Ovary (tissue), 9 donors: ENCODE data around the gene ST6GALNAC2. TPM values are rescaled to one million over a fixed set of nuclear protein-coding genes. Genes with fewer than 3 reads are reported as not detected.

Experiments used
- DNase-seq, 5 donors: peaks; one replicate each; pipeline ENCODE4 v3.0.0-alpha.2; 2019 to 2020
- H3K27ac ChIP-seq, 2 donors: fragments of 200-600 bp; one replicate each; pipeline versions ENCODE4 v1.5.1 to v1.8.0; 2019 to 2022
- H3K27me3 ChIP-seq: fragments of 200-600 bp; one replicate; pipeline ENCODE4 v1.8.0; 2022
- H3K36me3 ChIP-seq: fragments of 200-600 bp; sonication (generic); one replicate; pipeline ENCODE4 v1.5.1; 2019
- H3K4me1 ChIP-seq: one replicate; pipeline ENCODE4 v1.8.1; 2013; ENCODE audit warnings: mild to moderate bottlenecking, moderate library complexity; ENCODE audit not compliant: insufficient read depth
- H3K4me3 ChIP-seq: fragments of 200-600 bp; sonication (generic); one replicate; pipeline ENCODE4 v1.5.1; 2017
- H3K9me3 ChIP-seq, 2 donors: fragments of 200-600 bp in 1 of 2; sonication (generic) in 1 of 2; one replicate each; pipeline versions ENCODE4 v1.5.1 to v1.8.1; 2013 to 2019; ENCODE audit warnings: mild to moderate bottlenecking in 1 of 2, moderate library complexity in 1 of 2
- EP300 ChIP-seq: sonication (generic); formaldehyde crosslinking; IDR thresholded peaks from one replicate; pipeline ENCODE4 v1.6.1; 2017; ENCODE audit warnings: antibody characterized with exemption
- POLR2A ChIP-seq: fragments of 450-650 bp; IDR thresholded peaks from one replicate; pipeline ENCODE4 v1.6.1; 2017; ENCODE audit warnings: antibody characterized with exemption, mild to moderate bottlenecking, moderate library complexity
- WGBS, 3 donors: extraction: QIAGEN DNeasy Blood & Tissue Kit in 1 of 3; methylation state at CpG; one replicate each; pipeline versions ENCODE4 v1.1.5 to v1.1.7; 2013 to 2017; 5-methylcytosine and 5-hydroxymethylcytosine counted together
- intact Hi-C, 4 donors: fragments of 100-400 bp; cut with DNase I; formaldehyde crosslinking; loops; one replicate each; pipeline versions ENCODE4 v1.11.0 to v1.15.1; 2022 to 2023
- polyA plus RNA-seq, 2 donors: library from polyadenylated mRNA; stranded (reverse); fragments of 200-250 nt in 1 of 2; fragments of 350-450 nt in 1 of 2; fragmentation: Illumina TruSeq in 1 of 2; extraction: RNeasy Lipid Tissue Mini Kit (QIAGEN cat#74804) in 1 of 2; gene quantifications; one replicate each; pipeline ENCODE4 v1.2.3, GENCODE V29; 2013 to 2014
- total RNA-seq, 7 donors: library from RNA; depleted of rRNA in 2 of 7; stranded (reverse); fragments of >200 nt in 2 of 7; fragmentation: NEBNext Ultra II Directional in 3 of 7; extraction: Animal tissue kit (Norgen Biotek cat#: 25700) in 3 of 7; gene quantifications; one replicate each; pipeline versions ENCODE4 v1.1.0 to v1.2.4, GENCODE V29; 2016 to 2023
- TF ChIP-seq, protein P1 (sequence below), 3 donors: fragments of 450-650 bp in 2 of 3; fragments of 200-600 bp in 1 of 3; IDR thresholded peaks; one replicate each; pipeline versions ENCODE4 v1.5.1 to v1.8.0; 2016 to 2022; ENCODE audit warnings: antibody characterized with exemption in 3 of 3, mild to moderate bottlenecking in 1 of 3
- donor health status: DM: no; HTN: no; CAD: no; lungs with moderate emphysema.
- donor health status: DM: no; HTN: no; CAD: no.
- donor health status: Bipolar disorder and iron deficiency.
- donor health status: DM: yes; HTN: yes; CAD: no.
- donor health status: DM: no; HTN: no; CAD: no.
- donor health status: DM: yes; HTN: yes; CAD: no.

Gene ST6GALNAC2
- total and polyA plus RNA-seq, 9 donors = 1.4 to 61.6 (median 4.9) TPM

DNA sequence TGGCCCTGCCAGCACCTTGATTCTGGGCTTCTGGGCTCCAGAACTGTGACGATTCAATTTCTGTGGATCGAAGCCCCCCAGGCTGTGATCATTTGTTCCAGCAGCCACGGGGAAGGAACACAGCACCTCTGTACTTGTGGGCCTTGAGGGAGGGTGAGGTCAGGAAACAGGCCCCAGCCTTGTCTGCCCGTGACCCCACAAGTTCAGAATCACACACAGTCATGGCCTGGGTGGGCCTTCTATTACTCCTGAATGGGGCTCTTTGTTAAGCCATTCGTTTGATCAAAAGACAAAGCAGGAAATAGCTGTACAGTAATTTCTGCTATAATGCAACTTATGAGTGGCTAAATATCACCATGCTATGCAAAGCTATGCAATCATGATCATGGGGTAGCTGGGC is 10.1 kb downstream of the ST6GALNAC2 start:
- no peaks in the 10 kb centered on the region for H3K9me3 ChIP-seq
- H3K27me3 ChIP-seq = no peaks in the 10 kb centered on the region
- H3K4me1 ChIP-seq = no peaks in the 10 kb centered on the region
- no peak for DNase-seq
- 71 to 79% (median 78%) methylated on average over 5 of the region's 5 CpGs for WGBS, 3 donors
- TF ChIP-seq POLR2A = no peak
- TF ChIP-seq, protein P1, sequence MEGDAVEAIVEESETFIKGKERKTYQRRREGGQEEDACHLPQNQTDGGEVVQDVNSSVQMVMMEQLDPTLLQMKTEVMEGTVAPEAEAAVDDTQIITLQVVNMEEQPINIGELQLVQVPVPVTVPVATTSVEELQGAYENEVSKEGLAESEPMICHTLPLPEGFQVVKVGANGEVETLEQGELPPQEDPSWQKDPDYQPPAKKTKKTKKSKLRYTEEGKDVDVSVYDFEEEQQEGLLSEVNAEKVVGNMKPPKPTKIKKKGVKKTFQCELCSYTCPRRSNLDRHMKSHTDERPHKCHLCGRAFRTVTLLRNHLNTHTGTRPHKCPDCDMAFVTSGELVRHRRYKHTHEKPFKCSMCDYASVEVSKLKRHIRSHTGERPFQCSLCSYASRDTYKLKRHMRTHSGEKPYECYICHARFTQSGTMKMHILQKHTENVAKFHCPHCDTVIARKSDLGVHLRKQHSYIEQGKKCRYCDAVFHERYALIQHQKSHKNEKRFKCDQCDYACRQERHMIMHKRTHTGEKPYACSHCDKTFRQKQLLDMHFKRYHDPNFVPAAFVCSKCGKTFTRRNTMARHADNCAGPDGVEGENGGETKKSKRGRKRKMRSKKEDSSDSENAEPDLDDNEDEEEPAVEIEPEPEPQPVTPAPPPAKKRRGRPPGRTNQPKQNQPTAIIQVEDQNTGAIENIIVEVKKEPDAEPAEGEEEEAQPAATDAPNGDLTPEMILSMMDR (IDR thresholded peaks at IDR 0.05) = no peak
- TF ChIP-seq EP300 = no peak
- no peak overlapping the region for H3K27ac ChIP-seq
- intact Hi-C loops = no loop called here
- H3K36me3 ChIP-seq = no peaks in the 10 kb centered on the region
- no peak overlapping the region for H3K4me3 ChIP-seq

DNA sequence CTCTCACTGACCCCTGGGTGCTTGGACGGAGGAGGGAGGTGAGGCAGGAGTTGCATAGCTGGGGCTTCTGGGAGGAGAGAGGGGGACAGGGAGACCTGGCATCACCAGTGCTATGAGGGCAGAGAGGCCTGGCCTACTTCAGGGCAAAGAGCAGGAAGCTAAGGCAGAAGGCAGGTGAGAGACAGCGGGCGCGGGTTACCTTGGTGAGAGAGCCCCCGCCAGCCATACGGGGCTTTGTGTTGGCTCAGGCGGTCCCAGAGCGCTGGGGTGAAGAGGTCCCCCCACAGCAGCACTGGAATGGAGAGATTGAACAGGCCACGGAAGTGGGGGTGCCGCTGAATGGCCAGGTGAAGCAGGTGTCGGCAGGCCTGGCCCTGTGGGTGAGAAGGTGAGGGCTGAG is 11.5 kb downstream of the ST6GALNAC2 start:
- H3K27ac ChIP-seq = no peak overlapping the region
- no peak overlapping the region for H3K4me3 ChIP-seq
- H3K4me1 ChIP-seq = no peaks in the 10 kb centered on the region
- intact Hi-C loops = no loop called here
- no peaks in the 10 kb centered on the region for H3K9me3 ChIP-seq
- no peaks in the 10 kb centered on the region for H3K27me3 ChIP-seq
- no peak for TF ChIP-seq EP300
- TF ChIP-seq, protein P1 (IDR thresholded peaks at IDR 0.05) = no peak
- TF ChIP-seq POLR2A = no peak
- 89 to 93% (median 89%) methylated on average over 11 of the region's 11 CpGs for WGBS, 3 donors
- no peak for DNase-seq
- no peaks in the 10 kb centered on the region for H3K36me3 ChIP-seq

DNA sequence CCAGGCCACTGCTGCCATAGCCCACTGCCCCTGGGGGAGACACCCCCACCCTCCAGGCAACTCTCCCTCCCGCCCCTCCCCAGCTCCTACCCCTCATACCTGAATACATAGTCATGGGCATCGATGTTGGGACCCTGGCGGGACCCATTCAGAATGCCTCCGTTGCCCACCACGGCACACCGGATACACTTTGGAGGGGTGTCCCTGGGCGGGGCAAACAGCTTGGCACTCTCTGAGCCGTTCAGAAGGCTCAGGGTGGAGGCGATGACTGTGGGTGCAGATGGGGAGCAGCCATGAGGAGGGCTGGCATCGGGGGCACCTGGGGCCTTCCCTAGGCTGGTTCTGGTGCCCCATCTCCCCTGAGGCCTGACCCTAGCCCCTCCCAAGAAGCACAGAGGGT is 12.6 kb downstream of the ST6GALNAC2 start:
- WGBS, 3 donors = 90 to 93% (median 91%) methylated on average over 10 of the region's 10 CpGs
- Histone ChIP-seq H3K27me3 (no peaks in the 10 kb centered on the region), H3K36me3 (no peaks in the 10 kb centered on the region), H3K27ac (no peak overlapping the region), H3K4me1 (no peaks in the 10 kb centered on the region), H3K4me3 (no peak overlapping the region), H3K9me3 (no peaks in the 10 kb centered on the region)
- no peak for DNase-seq
- no peak for TF ChIP-seq POLR2A
- TF ChIP-seq, protein P1 (IDR thresholded peaks at IDR 0.05) = no peak
- no peak for TF ChIP-seq EP300
- intact Hi-C loops = no loop called here

DNA sequence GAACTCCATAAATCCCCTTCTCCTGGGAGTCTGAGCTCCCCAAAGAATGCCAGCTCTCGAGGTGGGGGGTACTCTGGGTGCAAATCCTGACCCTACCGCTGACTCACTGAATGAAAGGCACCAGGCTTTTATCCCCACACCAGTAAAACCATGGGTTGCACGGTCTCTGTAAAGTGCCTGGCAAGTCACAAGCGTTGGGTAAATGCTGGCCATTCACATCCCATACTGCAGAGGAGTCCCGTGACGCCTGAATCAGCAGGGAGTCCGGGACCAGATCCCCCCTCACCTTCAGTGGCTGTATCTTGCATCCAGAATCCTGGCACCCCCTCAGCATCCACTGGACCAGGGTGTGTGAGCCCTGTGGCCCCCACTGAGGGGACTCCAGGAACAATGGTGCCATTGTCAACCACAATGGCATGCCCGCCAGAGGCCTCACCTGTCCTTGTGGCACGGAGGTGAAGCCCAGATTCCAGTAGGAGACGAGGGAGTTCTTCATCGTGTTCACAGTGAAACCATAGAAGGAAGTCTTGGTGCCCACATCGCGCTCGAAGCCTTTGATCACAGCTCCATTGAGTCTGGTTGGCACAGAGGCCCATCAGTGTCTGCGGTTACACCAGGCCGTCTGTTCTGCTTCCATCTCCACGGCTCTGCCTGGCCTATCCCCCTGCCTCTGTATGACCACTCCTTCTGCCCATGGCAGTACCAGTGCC is 13.3 kb downstream of the ST6GALNAC2 start:
- DNase-seq = no peak
- no peaks in the 10 kb centered on the region for H3K4me1 ChIP-seq

More for the DNA sequence above, 13.3 kb downstream of the ST6GALNAC2 start:
- H3K36me3 ChIP-seq = no peaks in the 10 kb centered on the region
- H3K27me3 ChIP-seq = no peaks in the 10 kb centered on the region
- intact Hi-C loops = no loop called here
- H3K4me3 ChIP-seq = no peak overlapping the region
- 92 to 94% (median 92%) methylated on average over 17 of the region's 17 CpGs for WGBS, 3 donors
- TF ChIP-seq, protein P1 (IDR thresholded peaks at IDR 0.05) = no peak
- TF ChIP-seq POLR2A = no peak
- TF ChIP-seq EP300 = no peak
- H3K27ac ChIP-seq = no peak overlapping the region
- no peaks in the 10 kb centered on the region for H3K9me3 ChIP-seq
